Measurements from ENCODE around the gene GMPPA. TPM values are rescaled to one million over a fixed set of nuclear protein-coding genes. Genes with fewer than 3 reads are reported as not detected.

The GMPPA gene
- total RNA-seq, 4 donors from 2014 or later = 26.5 to 50.6 (median 42.6) TPM

GRCh38 chr2:219554350-219554749 lies 55.7 kb downstream of the GMPPA start:
- no peak for DNase-seq
- Histone ChIP-seq H3K36me3 (no peaks in the 10 kb centered on the region), H3K4me1 (peaks cover 16 to 21% of the 10 kb centered on the region in 2 donors), H3K4me3 (replicated peaks in 1 of 3) (no peak overlapping the region), H3K9me3 (no peaks in the 10 kb centered on the region), H3K27ac (no peak overlapping the region), H3K27me3 (no peaks in the 10 kb centered on the region)
- 89 to 95% methylated on average over 8 of the region's 15 CpGs for WGBS, 2 donors
- TF ChIP-seq, protein P1, sequence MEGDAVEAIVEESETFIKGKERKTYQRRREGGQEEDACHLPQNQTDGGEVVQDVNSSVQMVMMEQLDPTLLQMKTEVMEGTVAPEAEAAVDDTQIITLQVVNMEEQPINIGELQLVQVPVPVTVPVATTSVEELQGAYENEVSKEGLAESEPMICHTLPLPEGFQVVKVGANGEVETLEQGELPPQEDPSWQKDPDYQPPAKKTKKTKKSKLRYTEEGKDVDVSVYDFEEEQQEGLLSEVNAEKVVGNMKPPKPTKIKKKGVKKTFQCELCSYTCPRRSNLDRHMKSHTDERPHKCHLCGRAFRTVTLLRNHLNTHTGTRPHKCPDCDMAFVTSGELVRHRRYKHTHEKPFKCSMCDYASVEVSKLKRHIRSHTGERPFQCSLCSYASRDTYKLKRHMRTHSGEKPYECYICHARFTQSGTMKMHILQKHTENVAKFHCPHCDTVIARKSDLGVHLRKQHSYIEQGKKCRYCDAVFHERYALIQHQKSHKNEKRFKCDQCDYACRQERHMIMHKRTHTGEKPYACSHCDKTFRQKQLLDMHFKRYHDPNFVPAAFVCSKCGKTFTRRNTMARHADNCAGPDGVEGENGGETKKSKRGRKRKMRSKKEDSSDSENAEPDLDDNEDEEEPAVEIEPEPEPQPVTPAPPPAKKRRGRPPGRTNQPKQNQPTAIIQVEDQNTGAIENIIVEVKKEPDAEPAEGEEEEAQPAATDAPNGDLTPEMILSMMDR (IDR thresholded peaks at IDR 0.05) = no peak
- TF ChIP-seq POLR2A (IDR thresholded peaks at IDR 0.05) = no peak
- intact Hi-C loops (cut with DNase I) = no loop called here

DNA sequence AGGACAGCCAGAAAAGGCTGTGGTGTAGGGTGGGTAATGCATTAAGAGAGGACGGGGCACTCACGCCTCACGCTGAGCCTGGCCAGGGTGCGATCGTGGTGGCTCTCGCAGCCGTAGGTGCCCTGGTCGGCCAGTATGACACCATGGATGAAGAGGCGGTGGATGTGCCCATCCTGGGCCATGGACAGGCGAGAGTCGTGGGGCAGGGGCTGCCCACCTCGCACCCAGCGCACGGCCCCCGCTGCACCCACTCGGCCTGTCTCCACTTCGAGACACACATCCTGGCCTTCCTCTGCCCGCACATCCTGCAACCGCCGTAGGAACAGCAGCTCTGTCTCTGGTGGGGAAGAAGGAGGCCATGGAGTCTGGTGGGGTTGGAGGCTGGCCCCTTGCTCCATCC lies 57.3 kb downstream of the GMPPA start:
- no peak overlapping the region for H3K4me3 ChIP-seq (replicated peaks in 1 of 3)
- intact Hi-C loops (cut with DNase I) = no loop called here
- no peaks in the 10 kb centered on the region for H3K36me3 ChIP-seq
- no peak for TF ChIP-seq POLR2A (IDR thresholded peaks at IDR 0.05)
- TF ChIP-seq, protein P1 (IDR thresholded peaks at IDR 0.05) = no peak
- H3K27me3 ChIP-seq = no peaks in the 10 kb centered on the region
- H3K4me1 ChIP-seq = peaks cover 16 to 27% of the 10 kb centered on the region in 2 donors
- DNase-seq = no peak
- no peaks in the 10 kb centered on the region for H3K9me3 ChIP-seq
- 97% methylated on average over 20 of the region's 20 CpGs for WGBS, 2 donors
- no peak overlapping the region for H3K27ac ChIP-seq

GRCh38 chr2:219556413-219556812 lies 57.7 kb downstream of the GMPPA start:
- TF ChIP-seq, protein P1 (IDR thresholded peaks at IDR 0.05) = no peak
- TF ChIP-seq POLR2A (IDR thresholded peaks at IDR 0.05) = no peak
- Histone ChIP-seq H3K9me3 (no peaks in the 10 kb centered on the region), H3K4me3 (replicated peaks in 1 of 3) (no peak overlapping the region), H3K27me3 (no peaks in the 10 kb centered on the region), H3K27ac (no peak overlapping the region), H3K36me3 (no peaks in the 10 kb centered on the region), H3K4me1 (peaks cover 13 to 23% of the 10 kb centered on the region in 2 donors)
- 84 to 88% methylated on average over 7 to 13 of the region's 19 CpGs for WGBS, 2 donors
- intact Hi-C loops (cut with DNase I) = no loop called here
- DNase-seq = no peak

Small RNA genes within 50 kb of the gene (microRNA-seq; reads per million reads assigned to microRNA genes)
- gene MIR3132 = not detected

Small RNA genes within 50 kb of the gene (small RNA-seq; reads per million reads assigned to genes)
- not detected for gene MIR3132

Other genes with a start within 250 kb of the GMPPA start
- gene TUBA4B, start 245.6 kb upstream of the GMPPA start, total RNA-seq = not detected
- gene TUBA4A, start 245.0 kb upstream of the GMPPA start, total RNA-seq = 10 to 100 TPM; 21.0 to 72.4 (median 34.8) TPM
- gene DNAJB2, start 219.5 kb upstream of the GMPPA start, total RNA-seq = 100 to 1,000 TPM in 3 of 4 donors, 10 to 100 TPM in 1; 79.0 to 127 (median 116) TPM
- gene PTPRN, start 189.5 kb upstream of the GMPPA start, total RNA-seq = 1 to 10 TPM in 3 of 4 donors, not detected in 1; 1.9 to 4.6 (median 4.4) TPM
- gene RESP18, start 166.1 kb upstream of the GMPPA start, total RNA-seq = not detected
- 10 to 100 TPM; 35.9 to 49.5 (median 41.6) TPM for gene DNPEP, start 111.0 kb upstream of the GMPPA start, total RNA-seq
- 10 to 100 TPM; 26.7 to 54.4 (median 28.7) TPM for gene DES, start 80.5 kb upstream of the GMPPA start, total RNA-seq
- 1 to 10 TPM; 1.9 to 3.5 (median 3.3) TPM for gene SPEG, start 64.0 kb upstream of the GMPPA start, total RNA-seq
- gene ASIC4, start 15.6 kb downstream of the GMPPA start, total RNA-seq = not detected
- 100 to 1,000 TPM in 3 of 4 donors, 10 to 100 TPM in 1; 57.2 to 194 (median 141) TPM for gene CHPF, start 44.9 kb downstream of the GMPPA start, total RNA-seq
- gene TMEM198, start 45.1 kb downstream of the GMPPA start, total RNA-seq = 10 to 100 TPM in 1 of 4 donors, 1 to 10 TPM in 3; 4.6 to 10.9 (median 5.4) TPM
- 100 to 1,000 TPM; 142 to 200 (median 170) TPM for gene OBSL1, start 72.6 kb downstream of the GMPPA start, total RNA-seq
- 1 to 10 TPM in 1 of 4 donors, under 1 TPM in 2, not detected in 1; 0.50 to 1.1 (median 0.81) TPM for gene INHA, start 73.4 kb downstream of the GMPPA start, total RNA-seq
- 10 to 100 TPM; 14.6 to 25.0 (median 19.7) TPM for gene STK11IP, start 99.0 kb downstream of the GMPPA start, total RNA-seq
- gene SLC4A3, start 128.7 kb downstream of the GMPPA start, total RNA-seq = 1 to 10 TPM; 1.2 to 3.2 (median 2.8) TPM

All from thyroid gland (tissue), 4 donors.